ENCODE results near the gene MICAL3.

MICAL3 gene

GRCh38 chr22:17972385-17973191 lies 51.8 kb downstream of the MICAL3 start:
- Histone ChIP-seq H2AK5ac (ENCODE audit: low read length) (peak overlapping the region; percentile 16), H4K91ac (ENCODE audit: low read depth, low read length) (peak overlapping the region; percentile 31), H3K79me1 (ENCODE audit: low read length) (peaks cover 11% of the 10 kb centered on the region), H3K4ac (ENCODE audit: low read depth, low read length) (peak overlapping the region; percentile 2), H2BK120ac (ENCODE audit: insufficient read depth, low read length, poor library complexity) (peak overlapping the region; percentile 45), H3K9me3 (ENCODE audit: insufficient read depth, low read depth, low read length) (peaks cover 1% of the 10 kb centered on the region), H3K4me2 (ENCODE audit: low read length) (peak overlapping the region; percentile 25), H3K27me3 (ENCODE audit: insufficient read depth, low read length) (no peaks in the 10 kb centered on the region), H3K14ac (ENCODE audit: low read length) (peak overlapping the region; percentile 13), H3K4me1 (ENCODE audit: control insufficient read depth in 1 of 2, insufficient read depth in 2 of 2, low read length in 2 of 2) (peaks cover 27 to 34% of the 10 kb centered on the region in 2 experiments), H3K18ac (ENCODE audit: low read length) (peak overlapping the region; percentile 36), H4K8ac (ENCODE audit: low read depth, low read length) (peak overlapping the region; percentile 0), H3K4me3 (ENCODE audit: low read depth, low read length) (no peak overlapping the region), H2AFZ (ENCODE audit: insufficient read depth, low read length, poor library complexity) (peak overlapping the region; percentile 3), H3K36me3 (ENCODE audit: control insufficient read depth in 1 of 2, insufficient read depth in 2 of 2, low read length in 2 of 2) (no peaks in the 10 kb centered on the region), H3K27ac (ENCODE audit: low read depth, low read length) (peak overlapping the region; percentile 3), H4K12ac (ENCODE audit: low read depth, low read length) (no peak overlapping the region), H3K79me2 (ENCODE audit: control insufficient read depth, insufficient read depth, low read length, poor library complexity) (peaks cover 5% of the 10 kb centered on the region), H3K23ac (ENCODE audit: low read length) (no peak overlapping the region), H2BK12ac (ENCODE audit: low read length) (peak overlapping the region; percentile 23), H2BK5ac (ENCODE audit: low read depth, low read length, poor library complexity) (no peak overlapping the region), H3K9ac (ENCODE audit: low read length) (no peak overlapping the region)
- WGBS (ENCODE audit: extremely low coverage, insufficient coverage, insufficient read length): no CpG with 5 or more reads among the region's 16 CpGs
- peak; percentile 78 to 86 for DNase-seq

- no peak overlapping the region for H3K27ac ChIP-seq (ENCODE audit: low read depth, low read length)
- H3K14ac ChIP-seq (ENCODE audit: low read length): no peak overlapping the region
- no peak for DNase-seq
- no peak overlapping the region for H3K9ac ChIP-seq (ENCODE audit: low read length)
- no peak overlapping the region for H4K8ac ChIP-seq (ENCODE audit: low read depth, low read length)
- no peak overlapping the region for H3K23ac ChIP-seq (ENCODE audit: low read length)
- H3K9me3 ChIP-seq (ENCODE audit: insufficient read depth, low read depth, low read length): peaks cover 1% of the 10 kb centered on the region
- no peak overlapping the region for H4K12ac ChIP-seq (ENCODE audit: low read depth, low read length)
- H3K36me3 ChIP-seq (ENCODE audit: control insufficient read depth in 1 of 2, insufficient read depth in 2 of 2, low read length in 2 of 2): no peaks in the 10 kb centered on the region
- H2BK5ac ChIP-seq (ENCODE audit: low read depth, low read length, poor library complexity): no peak overlapping the region
- no peak overlapping the region for H2AFZ ChIP-seq (ENCODE audit: insufficient read depth, low read length, poor library complexity)
- WGBS (ENCODE audit: extremely low coverage, insufficient coverage, insufficient read length): no CpG with 5 or more reads among the region's 9 CpGs
- peak overlapping the region; percentile 22 for H2AK5ac ChIP-seq (ENCODE audit: low read length)
- peaks cover 11% of the 10 kb centered on the region for H3K79me1 ChIP-seq (ENCODE audit: low read length)
- H4K91ac ChIP-seq (ENCODE audit: low read depth, low read length): peak overlapping the region; percentile 5
- H3K18ac ChIP-seq (ENCODE audit: low read length): peak overlapping the region; percentile 34
- H3K27me3 ChIP-seq (ENCODE audit: insufficient read depth, low read length): no peaks in the 10 kb centered on the region
- no peak overlapping the region for H3K4ac ChIP-seq (ENCODE audit: low read depth, low read length)
- no peak overlapping the region for H2BK12ac ChIP-seq (ENCODE audit: low read length)
- H2BK120ac ChIP-seq (ENCODE audit: insufficient read depth, low read length, poor library complexity): no peak overlapping the region
- H3K79me2 ChIP-seq (ENCODE audit: control insufficient read depth, insufficient read depth, low read length, poor library complexity): peaks cover 5% of the 10 kb centered on the region
- peaks cover 27 to 34% of the 10 kb centered on the region in 2 experiments for H3K4me1 ChIP-seq (ENCODE audit: control insufficient read depth in 1 of 2, insufficient read depth in 2 of 2, low read length in 2 of 2)
- no peak overlapping the region for H3K4me3 ChIP-seq (ENCODE audit: low read depth, low read length)
- H3K4me2 ChIP-seq (ENCODE audit: low read length): no peak overlapping the region
Measured at GRCh38 chr22:17971711-17972110, 52.6 kb downstream of the MICAL3 start.

GRCh38 chr22:17970201-17970708 lies 54.1 kb downstream of the MICAL3 start:
- H2AFZ ChIP-seq (ENCODE audit: insufficient read depth, low read length, poor library complexity): no peak overlapping the region
- no CpG with 5 or more reads among the region's 10 CpGs for WGBS (ENCODE audit: extremely low coverage, insufficient coverage, insufficient read length)

DNA sequence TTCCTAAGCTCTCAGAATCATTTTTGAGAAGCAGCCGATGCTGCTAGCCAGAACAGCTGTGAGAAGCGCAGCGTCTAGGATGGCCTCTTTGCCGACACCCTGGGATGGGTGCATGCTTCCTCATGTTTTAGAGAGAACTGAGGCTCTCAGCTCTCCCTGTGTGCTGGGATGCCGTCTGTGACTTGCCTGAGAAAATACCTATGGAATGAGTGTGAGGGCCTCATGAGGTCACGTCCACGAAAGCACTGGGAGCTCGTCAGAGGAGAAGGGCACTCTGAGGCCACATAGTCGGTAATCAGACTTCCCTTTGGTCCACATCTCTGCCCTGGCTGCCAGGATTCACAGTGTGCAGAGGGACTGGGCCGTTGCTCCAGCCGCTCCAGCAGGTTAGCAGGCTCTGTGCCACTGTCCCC lies 54.7 kb downstream of the MICAL3 start:
- H3K27ac ChIP-seq (ENCODE audit: low read depth, low read length): peak overlapping the region; percentile 12
- no peak overlapping the region for H4K8ac ChIP-seq (ENCODE audit: low read depth, low read length)
- no peak overlapping the region for H3K23ac ChIP-seq (ENCODE audit: low read length)
- no peak overlapping the region for H2BK5ac ChIP-seq (ENCODE audit: low read depth, low read length, poor library complexity)
- no peak overlapping the region for H3K9ac ChIP-seq (ENCODE audit: low read length)
- no peaks in the 10 kb centered on the region for H3K36me3 ChIP-seq (ENCODE audit: control insufficient read depth in 1 of 2, insufficient read depth in 2 of 2, low read length in 2 of 2)
- no peak overlapping the region for H4K91ac ChIP-seq (ENCODE audit: low read depth, low read length)
- DNase-seq: peak; percentile 95 to 97
- H3K4ac ChIP-seq (ENCODE audit: low read depth, low read length): no peak overlapping the region
- no peak overlapping the region for H4K12ac ChIP-seq (ENCODE audit: low read depth, low read length)
- H3K4me1 ChIP-seq (ENCODE audit: control insufficient read depth in 1 of 2, insufficient read depth in 2 of 2, low read length in 2 of 2): peaks cover 35 to 41% of the 10 kb centered on the region in 2 experiments
- H3K9me3 ChIP-seq (ENCODE audit: insufficient read depth, low read depth, low read length): peaks cover 1% of the 10 kb centered on the region
- no peak overlapping the region for H2AFZ ChIP-seq (ENCODE audit: insufficient read depth, low read length, poor library complexity)
- peaks cover 5% of the 10 kb centered on the region for H3K79me2 ChIP-seq (ENCODE audit: control insufficient read depth, insufficient read depth, low read length, poor library complexity)
- peak overlapping the region; percentile 33 for H3K14ac ChIP-seq (ENCODE audit: low read length)
- no peak overlapping the region for H2AK5ac ChIP-seq (ENCODE audit: low read length)
- no peak overlapping the region for H2BK12ac ChIP-seq (ENCODE audit: low read length)
- H3K27me3 ChIP-seq (ENCODE audit: insufficient read depth, low read length): no peaks in the 10 kb centered on the region
- peak overlapping the region; percentile 14 for H2BK120ac ChIP-seq (ENCODE audit: insufficient read depth, low read length, poor library complexity)
- H3K4me2 ChIP-seq (ENCODE audit: low read length): no peak overlapping the region
- no CpG with 5 or more reads among the region's 11 CpGs for WGBS (ENCODE audit: extremely low coverage, insufficient coverage, insufficient read length)
- no peak overlapping the region for H3K4me3 ChIP-seq (ENCODE audit: low read depth, low read length)
- H3K18ac ChIP-seq (ENCODE audit: low read length): peak overlapping the region; percentile 22
- H3K79me1 ChIP-seq (ENCODE audit: low read length): peaks cover 11% of the 10 kb centered on the region

More at GRCh38 chr22:17970201-17970708, 54.1 kb downstream of the MICAL3 start:
- Histone ChIP-seq H4K8ac (ENCODE audit: low read depth, low read length) (no peak overlapping the region), H3K27ac (ENCODE audit: low read depth, low read length) (peak overlapping the region; percentile 12), H3K4ac (ENCODE audit: low read depth, low read length) (no peak overlapping the region), H3K4me1 (ENCODE audit: control insufficient read depth in 1 of 2, insufficient read depth in 2 of 2, low read length in 2 of 2) (peaks cover 33 to 39% of the 10 kb centered on the region in 2 experiments), H3K18ac (ENCODE audit: low read length) (peak overlapping the region; percentile 22), H3K9ac (ENCODE audit: low read length) (no peak overlapping the region), H3K4me3 (ENCODE audit: low read depth, low read length) (no peak overlapping the region), H3K79me1 (ENCODE audit: low read length) (peaks cover 11% of the 10 kb centered on the region), H2BK120ac (ENCODE audit: insufficient read depth, low read length, poor library complexity) (peak overlapping the region; percentile 14), H3K4me2 (ENCODE audit: low read length) (no peak overlapping the region), H2BK5ac (ENCODE audit: low read depth, low read length, poor library complexity) (no peak overlapping the region), H3K36me3 (ENCODE audit: control insufficient read depth in 1 of 2, insufficient read depth in 2 of 2, low read length in 2 of 2) (no peaks in the 10 kb centered on the region), H2AK5ac (ENCODE audit: low read length) (peak overlapping the region; percentile 42), H3K27me3 (ENCODE audit: insufficient read depth, low read length) (no peaks in the 10 kb centered on the region), H3K79me2 (ENCODE audit: control insufficient read depth, insufficient read depth, low read length, poor library complexity) (peaks cover 5% of the 10 kb centered on the region), H3K14ac (ENCODE audit: low read length) (peak overlapping the region; percentile 33), H3K23ac (ENCODE audit: low read length) (no peak overlapping the region), H3K9me3 (ENCODE audit: insufficient read depth, low read depth, low read length) (peaks cover 1% of the 10 kb centered on the region), H2BK12ac (ENCODE audit: low read length) (peak overlapping the region; percentile 23), H4K91ac (ENCODE audit: low read depth, low read length) (no peak overlapping the region), H4K12ac (ENCODE audit: low read depth, low read length) (no peak overlapping the region)
- peak; percentile 56 to 66 for DNase-seq
